HTR-8/SVneo (cell line): ENCODE measurements around the gene C10orf143.
"Not testable (repeated sequence)": the region's sequence is repeated elsewhere in the genome, so short reads cannot be mapped to it uniquely, and the experiment has no call there.

Experiments
- DNase-seq: peaks from one replicate; pipeline ENCODE4 v3.0.0; 2011; ENCODE audit warnings: low spot score, mixed read lengths; ENCODE audit not compliant: insufficient read length
- FAIRE-seq: peaks from 2 replicates; lab custom pipeline; 2011; peaks lifted over from hg19 to GRCh38; lab: Jason Lieb, UNC

Gene C10orf143

DNA sequence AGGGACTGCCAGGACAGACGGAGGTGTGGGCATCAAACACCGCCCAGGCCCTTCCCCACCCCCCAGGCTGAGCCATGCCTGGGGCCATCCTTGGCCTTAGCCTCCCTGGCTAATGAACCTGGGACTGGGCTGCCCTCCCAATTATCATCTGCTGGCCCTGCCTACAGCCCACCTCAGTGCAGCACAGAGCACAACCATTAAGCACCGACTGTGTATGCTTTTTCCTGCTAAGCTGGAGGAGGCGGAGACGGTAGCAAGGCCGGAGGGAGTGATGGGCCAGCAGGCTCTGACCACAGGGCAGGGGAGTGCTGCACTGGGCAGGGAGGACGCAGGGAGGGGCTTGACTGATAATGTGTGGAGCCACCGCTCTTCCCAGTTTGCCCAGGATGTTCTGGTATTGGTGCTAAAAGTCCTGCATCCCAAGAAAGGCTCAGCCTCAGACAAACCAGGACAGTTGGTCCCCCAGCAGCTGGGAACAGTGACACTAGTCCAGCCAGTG is 72.0 kb downstream of the C10orf143 start:
- FAIRE-seq (no peak), DNase-seq (no peak)

GRCh38 chr10:130038019-130038555 is 72.5 kb downstream of the C10orf143 start:
- DNase-seq (no peak), FAIRE-seq (no peak)

GRCh38 chr10:130037169-130037661 is 73.4 kb downstream of the C10orf143 start:
- FAIRE-seq, result no peak
- DNase-seq, result no peak

- FAIRE-seq (no peak), DNase-seq (no peak)
Observed at GRCh38 chr10:130036296-130037065, 74.1 kb downstream of the C10orf143 start.

- DNase-seq (no peak), FAIRE-seq (no peak)
Observed at GRCh38 chr10:130029209-130029608, 81.4 kb downstream of the C10orf143 start.

GRCh38 chr10:130028465-130028819 is 82.2 kb downstream of the C10orf143 start:
- DNase-seq, result no peak
- no peak for FAIRE-seq

GRCh38 chr10:130027716-130028464 is 82.7 kb downstream of the C10orf143 start:
- FAIRE-seq (no peak), DNase-seq (no peak)

DNA sequence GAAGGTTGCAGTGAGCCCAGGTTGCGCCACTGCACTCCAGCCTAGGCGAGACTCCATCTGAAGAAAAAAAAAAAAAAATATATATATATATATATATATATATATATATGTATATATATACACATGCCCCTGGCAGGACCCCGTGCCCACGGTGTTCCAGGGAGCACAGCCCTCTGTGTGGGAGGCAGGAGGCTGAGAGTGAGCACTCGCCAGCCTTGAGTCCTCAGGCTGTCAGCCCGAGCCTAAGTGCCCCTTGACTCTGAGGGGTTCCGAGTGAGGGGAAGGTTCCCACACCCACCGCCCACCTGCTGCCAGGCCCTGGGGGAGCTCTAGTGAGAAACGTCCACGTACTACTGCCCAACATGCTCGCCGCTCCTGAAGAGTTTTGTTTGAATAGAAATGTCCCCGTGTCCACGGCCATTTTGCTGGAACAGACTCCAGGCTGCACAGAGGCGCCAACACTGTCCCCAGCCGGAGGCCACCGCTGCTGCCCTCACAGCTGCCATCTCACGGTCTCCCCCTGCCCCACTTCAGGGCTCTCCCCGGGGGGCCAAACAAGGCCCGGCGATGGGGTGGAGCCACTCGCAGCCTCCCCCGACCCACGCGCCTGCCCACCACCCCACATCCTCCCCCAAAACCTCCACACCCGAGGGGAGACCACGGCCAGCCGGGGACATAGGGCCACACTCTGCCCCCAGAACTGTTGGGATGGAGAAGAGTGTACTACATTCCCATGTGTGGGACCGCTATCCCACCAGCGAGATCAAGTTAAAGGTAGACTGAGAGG is 83.8 kb downstream of the C10orf143 start:
- FAIRE-seq (no peak), DNase-seq (no peak)

DNA sequence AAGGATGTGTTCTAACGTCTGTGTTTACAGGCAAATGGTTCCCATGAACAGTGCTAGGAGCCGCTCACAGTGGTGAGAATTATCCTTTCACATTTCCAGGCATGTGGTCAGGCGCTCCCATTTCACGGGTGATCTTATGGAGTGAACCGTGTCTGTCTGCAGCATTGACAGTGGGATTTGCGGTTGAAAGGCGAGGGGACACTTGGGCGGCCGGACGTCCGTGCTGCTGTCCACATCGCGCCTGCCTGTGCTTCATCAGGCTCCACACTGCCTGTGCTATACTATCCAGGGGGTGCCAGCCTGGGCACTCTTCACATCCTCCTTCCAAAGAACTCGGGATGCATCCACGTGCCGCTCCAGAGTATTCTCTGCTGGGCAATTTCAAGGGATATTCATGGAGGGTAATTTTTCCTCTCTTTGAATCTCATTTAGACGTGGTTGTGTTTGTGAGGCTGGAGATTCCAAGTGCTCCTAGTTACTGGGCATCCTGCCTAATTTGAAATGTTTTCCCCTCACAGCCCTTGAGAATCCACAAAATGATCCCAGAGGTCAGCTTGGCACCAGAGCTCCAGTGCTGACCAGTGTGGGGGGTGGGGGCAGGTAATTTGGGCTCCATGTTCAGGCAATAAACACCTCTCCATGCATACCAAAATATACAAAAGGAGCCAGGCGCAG is 84.7 kb downstream of the C10orf143 start:
- no peak for FAIRE-seq

GRCh38 chr10:130025326-130025725 is 85.3 kb downstream of the C10orf143 start:
- FAIRE-seq (no peak), DNase-seq (no peak)

More for the DNA sequence above, 84.7 kb downstream of the C10orf143 start:
- no peak for DNase-seq

DNA sequence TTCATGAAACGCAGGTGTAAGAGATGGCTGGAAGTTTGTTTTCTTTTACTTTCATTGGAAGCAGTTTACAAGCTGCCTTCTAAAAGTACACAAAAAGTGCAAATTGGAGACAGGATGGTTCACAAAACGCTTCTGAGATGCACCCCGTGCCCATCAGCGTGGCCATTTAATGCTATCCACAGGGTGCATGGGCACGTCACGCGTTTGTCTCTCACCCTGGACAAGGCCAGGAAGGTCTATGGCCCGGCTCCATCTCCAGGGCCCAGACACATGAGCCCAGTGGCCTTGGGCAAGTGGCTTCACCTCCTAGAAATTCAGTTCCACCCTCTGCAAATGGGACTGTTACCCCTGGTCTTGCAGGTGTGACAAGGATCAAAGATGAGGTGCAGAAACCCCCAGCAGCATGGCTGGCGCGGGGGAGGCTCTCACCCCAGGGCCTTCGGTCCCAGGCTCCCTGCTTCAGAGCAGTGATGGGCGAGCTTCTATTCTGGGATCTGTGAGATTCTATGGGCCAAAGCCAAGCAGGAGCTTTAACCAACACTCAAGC is 85.8 kb downstream of the C10orf143 start:
- no peak for DNase-seq
- no peak for FAIRE-seq

- not testable (repeated sequence) for FAIRE-seq, DNase-seq
Observed at GRCh38 chr10:130024326-130024725, 86.3 kb downstream of the C10orf143 start.

DNA sequence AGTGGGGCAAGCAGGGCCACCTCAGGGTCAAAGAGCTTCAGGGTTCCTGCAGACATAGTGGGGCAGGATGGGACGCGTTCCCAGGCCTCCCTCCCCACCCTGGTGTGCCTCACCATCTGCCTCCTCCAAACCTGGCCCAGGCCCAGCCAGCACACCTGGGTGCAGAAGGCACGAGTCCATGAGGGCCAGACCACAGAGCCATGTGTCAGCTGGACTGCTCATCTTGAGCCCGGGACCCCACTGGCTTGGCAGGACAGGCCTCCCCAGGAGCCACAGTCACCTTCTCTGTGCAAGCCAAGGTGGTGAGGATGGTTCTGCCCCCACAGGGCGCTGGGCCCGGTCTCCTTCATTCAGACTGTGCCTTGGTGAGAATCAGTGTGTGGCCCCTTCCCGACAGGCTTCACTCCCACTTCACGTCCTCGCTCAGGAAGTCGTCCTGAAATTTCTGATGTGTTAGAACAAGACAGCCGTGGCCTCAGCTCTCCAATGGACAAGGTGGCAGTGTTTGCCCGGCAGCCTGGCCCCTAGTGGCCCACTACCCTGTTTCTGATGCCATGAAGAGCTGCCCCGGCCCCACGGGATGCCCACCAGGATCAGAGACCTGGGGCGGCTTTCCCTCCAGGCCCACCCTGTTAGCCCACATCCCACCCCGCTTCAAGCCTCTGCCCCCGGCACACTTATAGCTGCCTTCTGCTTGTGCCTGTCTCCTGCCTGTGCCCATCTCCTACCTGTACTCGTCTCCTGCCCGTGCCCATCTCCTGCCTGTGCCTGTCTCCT is 87.0 kb downstream of the C10orf143 start:
- no peak for FAIRE-seq
- no peak for DNase-seq

DNA sequence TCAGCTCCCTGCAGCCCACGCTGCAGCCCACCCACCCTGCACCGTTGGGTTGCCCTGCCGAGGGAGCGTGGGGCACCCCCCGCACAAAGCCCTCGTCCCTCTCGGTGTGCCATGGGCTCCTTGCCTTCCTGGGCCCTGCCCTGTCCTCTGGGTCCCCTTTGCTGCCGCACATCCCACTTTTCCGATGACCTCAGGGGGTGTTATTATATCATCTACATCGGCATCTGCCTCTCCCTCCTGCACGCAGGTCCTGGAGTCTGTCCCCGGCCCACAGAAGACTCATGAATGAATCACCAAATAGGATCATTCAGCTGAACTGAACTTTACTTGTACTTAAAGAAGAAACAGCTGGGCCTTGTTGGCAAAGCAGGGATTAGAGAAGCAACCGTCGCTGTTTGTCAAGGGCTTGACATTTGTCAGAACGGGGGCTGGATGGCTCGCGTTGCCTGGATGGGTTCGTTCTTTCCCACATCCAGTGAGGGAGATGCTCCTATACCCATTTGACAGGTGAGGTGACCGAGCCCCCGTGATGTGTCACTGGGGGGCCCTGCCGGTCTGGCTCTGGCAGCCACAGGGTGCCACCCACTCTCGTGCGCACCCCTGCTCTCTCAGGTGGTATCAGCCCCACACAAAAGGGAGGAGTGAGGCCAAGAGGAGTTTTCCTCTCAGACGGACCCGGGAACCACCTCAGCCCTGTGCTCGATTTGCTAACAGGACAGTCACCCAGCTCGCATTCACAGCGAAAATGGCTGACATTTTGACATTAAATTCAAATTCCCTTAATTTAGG is 87.9 kb downstream of the C10orf143 start:
- FAIRE-seq (no peak), DNase-seq (peak; percentile 14)

GRCh38 chr10:130022086-130022485 is 88.5 kb downstream of the C10orf143 start:
- no peak for FAIRE-seq
- no peak for DNase-seq

DNA sequence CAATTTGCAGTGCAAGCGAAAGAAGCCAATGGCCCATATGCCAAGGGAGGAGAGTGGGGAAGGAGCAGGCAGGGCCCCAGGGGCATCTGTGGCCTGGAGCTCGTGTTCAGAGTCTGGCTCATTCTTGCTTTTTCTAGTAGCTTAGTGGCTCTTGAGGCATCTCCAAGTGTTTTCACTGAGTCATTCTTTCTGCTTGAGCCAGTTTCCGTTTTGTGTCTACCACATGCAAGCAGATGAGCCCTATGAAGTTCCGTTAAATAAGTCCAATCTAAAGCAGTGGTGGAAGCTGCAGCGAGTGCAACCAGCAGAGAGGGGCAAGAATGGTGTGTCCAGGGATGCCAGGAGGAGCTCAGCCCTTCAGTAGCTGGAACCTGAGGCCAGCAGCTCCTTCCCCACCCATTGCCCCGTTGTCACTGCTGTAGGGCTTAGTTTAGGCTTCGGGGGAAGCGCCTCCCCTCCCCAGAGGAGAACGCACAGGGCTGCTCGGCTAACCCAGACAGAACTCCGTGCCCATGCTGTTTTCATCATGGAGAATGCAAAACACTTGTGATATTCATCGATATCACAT is 89.2 kb downstream of the C10orf143 start:
- DNase-seq (no peak), FAIRE-seq (no peak)

DNA sequence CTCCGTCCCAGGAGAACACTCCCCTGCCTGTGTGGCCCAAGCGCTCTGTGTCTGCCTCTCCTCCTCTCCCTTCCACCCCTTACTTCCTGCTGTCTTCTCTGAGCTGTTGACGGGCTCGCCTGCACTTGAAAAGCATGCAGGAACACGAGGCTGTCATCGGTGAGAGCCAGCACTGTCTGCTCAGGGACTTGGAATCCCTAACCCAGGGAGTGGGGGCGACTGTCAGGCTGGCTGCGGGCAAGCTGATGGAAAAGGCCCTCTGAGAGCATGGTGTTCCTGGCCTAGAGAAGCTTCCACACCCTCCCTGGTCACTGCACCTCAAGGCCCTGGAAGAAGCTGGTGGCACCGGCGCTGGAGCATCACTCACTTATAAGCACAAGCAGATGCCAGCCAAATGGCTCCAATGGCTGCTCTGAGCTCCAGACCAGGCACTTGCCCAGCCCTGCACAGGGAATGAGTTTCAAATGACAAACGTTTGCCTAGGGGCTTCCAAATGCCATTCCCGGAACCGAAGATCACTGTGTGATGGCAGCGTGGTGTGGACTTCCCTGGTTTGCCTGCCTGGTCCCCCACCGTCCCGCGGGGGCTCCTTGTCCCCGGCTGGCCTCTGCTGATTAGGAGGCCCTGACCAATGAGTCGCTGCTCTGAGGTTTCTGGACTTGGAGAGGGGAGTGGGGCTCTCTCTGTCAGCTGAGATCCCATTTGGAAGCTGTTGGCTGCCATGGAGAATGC is 89.8 kb downstream of the C10orf143 start:
- DNase-seq, result no peak
- no peak for FAIRE-seq
